ENCODE measurements around the gene ITGA11.

Gene ITGA11

GRCh38 chr15:68431792-68432401, at the start of gene ITGA11:
Gene ITGA11, minus strand, starts transcription at chr15:68432163. Its CDS starts 97 bp downstream, at chr15:68432066.
- DNase-seq (ENCODE audit: low read depth in 2 of 2), result no peak

GRCh38 chr15:68481321-68481720, 49.4 kb upstream of the ITGA11 start:
- DNase-seq (ENCODE audit: low read depth in 2 of 2), result no peak

GRCh38 chr15:68480296-68480695, 48.3 kb upstream of the ITGA11 start:
- no peak for DNase-seq (ENCODE audit: low read depth in 2 of 2)

GRCh38 chr15:68479870-68480269, 47.9 kb upstream of the ITGA11 start:
- no peak for DNase-seq (ENCODE audit: low read depth in 2 of 2)

DNA sequence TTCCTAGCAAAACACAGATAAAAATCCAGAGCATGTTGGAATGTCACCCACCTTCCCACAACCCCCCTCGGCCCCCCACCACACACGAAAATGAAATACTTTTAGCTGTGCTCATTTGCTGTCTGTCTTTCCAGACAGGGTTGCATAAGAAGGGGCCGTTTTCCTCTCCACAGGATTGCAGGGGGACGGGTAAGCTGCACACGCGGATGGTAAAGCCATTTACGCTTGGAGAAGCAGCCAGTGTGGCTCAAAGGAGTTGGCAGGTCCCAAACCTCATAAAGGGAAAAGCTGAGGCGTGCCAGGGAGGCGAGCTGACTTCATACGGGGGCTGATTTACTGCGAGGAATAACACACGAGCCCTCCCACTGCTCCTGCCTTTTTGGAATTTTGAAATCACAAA, 47.4 kb upstream of the ITGA11 start:
- DNase-seq (ENCODE audit: low read depth in 2 of 2), result no peak

DNA sequence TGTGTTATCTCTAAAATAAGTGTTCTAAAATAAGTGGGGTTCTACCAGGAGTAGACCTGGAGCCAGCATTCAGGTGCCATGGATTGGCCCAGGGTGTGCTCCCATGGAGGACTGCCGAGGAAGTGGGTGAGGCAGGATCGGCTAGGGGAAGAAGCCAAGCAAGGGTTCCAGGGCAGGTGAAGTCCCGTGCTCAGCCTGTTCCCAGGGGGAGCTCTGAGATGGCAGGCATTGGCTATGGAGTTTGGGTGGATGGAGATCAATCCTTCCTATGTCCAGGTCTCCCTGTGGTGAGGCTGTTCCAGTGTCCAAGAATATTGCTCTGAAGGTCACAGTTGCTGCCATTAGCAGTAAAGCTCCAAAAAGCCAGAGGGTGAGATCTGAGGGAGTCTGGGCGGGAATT, 46.9 kb upstream of the ITGA11 start:
- no peak for DNase-seq (ENCODE audit: low read depth in 2 of 2)

- no peak for DNase-seq (ENCODE audit: low read depth in 2 of 2)
These were observed 43.5 kb upstream of the ITGA11 start for GRCh38 chr15:68475449-68475848.

GRCh38 chr15:68471541-68471940, 39.6 kb upstream of the ITGA11 start:
- no peak for DNase-seq (ENCODE audit: low read depth in 2 of 2)

GRCh38 chr15:68470976-68471375, 39.0 kb upstream of the ITGA11 start:
- no peak for DNase-seq (ENCODE audit: low read depth in 2 of 2)

DNA sequence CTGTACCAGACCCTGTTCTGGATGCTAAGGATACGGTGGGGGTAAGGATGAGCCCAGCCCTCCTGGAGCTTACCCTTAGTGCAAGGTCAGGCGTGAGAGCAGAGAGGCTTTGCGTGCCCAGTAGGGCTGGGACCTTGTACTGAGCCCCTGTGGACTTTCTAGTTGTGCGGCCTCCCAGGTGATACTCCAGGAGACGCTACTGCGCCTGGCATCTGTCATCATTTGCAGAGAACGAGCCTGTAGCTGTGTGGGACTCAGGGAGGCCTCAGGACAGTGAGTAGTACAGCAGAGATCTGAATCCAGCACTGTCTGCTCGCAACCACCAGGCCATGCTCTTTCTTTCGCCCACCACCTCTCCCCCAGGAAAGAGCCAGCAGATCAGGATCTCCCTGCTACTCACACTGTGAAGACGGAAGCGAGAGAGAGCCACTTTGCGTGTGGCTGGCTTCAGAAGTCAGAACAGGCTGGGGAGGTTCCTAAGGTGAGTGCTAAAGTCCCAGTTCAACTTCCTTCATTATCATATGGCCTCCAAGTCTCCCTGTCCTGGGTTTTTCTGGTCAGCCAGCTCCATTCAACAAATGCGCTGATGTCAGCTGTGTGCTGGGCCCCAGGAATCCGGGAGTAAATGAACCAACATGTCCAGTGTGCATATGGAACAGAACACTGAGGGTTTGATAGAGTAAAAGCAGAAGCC, 38.2 kb upstream of the ITGA11 start:
- no peak for DNase-seq (ENCODE audit: low read depth in 2 of 2)

- no peak for DNase-seq (ENCODE audit: low read depth in 2 of 2)
These were observed 37.4 kb upstream of the ITGA11 start for GRCh38 chr15:68469162-68470048.

GRCh38 chr15:68466876-68467275, 34.9 kb upstream of the ITGA11 start:
- DNase-seq (ENCODE audit: low read depth in 2 of 2), result no peak

DNA sequence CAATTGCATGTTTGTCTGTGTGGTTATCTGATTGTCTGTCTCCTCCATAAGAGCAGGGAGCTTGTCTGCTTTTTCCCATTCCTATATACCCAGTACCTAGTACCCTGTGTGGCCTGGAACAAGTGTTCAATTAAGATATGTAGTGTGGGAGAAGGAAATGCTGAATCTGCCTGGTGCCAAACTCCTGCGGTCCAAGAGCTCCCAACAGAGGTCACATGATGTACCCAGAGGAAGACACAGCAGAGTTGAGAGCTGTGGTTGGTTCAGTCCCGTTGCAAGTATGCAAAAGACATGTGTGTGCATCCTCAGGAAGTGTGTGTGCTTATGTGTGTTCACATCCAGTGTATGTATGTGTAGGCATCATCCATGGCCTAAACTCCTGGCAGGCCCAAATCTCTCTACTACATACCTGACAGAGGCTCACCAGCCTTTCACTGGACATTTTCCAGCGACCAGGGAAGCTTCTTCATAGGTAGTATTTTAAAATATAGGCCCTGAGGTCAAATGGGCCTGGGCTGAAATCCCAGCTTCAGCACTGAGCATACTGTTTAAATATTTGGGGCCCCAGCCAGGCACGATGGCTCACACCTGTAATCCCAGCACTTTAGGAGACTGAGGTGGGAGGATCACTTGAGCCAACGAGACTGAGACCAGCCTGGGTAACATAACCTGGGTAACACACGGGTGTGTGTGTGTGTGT, 34.0 kb upstream of the ITGA11 start:
- no peak for DNase-seq (ENCODE audit: low read depth in 2 of 2)

- no peak for DNase-seq (ENCODE audit: low read depth in 2 of 2)
These were observed 32.6 kb upstream of the ITGA11 start for GRCh38 chr15:68464448-68465090.

DNA sequence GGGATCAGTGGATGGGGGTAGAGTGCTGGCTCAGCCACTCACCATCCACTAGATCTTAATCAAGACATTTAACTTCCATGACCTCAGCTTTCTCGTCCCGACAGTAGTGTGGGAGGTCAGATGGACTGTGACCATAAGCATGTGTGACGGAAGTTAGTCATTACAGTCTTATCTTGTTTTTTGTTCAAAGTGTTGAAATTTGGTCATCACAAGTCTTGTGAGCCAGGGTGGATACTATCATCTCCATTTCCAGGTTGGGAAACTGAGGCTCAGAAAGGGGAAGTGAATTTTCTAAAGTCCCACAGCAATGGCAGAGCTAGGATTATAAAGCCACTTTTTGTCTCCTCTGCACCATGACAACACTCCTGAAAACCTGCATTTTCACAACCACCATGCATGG, 32.0 kb upstream of the ITGA11 start:
- no peak for DNase-seq (ENCODE audit: low read depth in 2 of 2)

DNA sequence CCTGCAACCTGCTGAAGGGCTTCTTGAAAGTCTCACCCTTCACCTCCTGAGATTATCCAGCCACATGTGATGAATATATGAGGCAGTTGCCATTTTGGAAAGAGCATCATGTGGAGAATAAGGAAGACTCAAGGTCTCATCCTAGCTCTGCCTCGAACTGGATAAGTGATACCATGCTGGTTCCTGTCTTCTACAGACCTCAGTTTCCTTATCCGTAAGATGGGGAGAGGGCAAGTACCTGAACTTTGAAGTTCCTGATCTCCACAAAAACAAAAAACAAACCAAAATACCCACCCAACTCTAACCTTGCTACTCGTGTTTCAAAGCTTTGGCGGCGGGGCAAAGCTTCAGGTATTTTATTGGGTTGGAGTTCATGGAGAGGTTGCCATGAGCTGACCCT, 31.5 kb upstream of the ITGA11 start:
- no peak for DNase-seq (ENCODE audit: low read depth in 2 of 2)

GRCh38 chr15:68460166-68460565, 28.2 kb upstream of the ITGA11 start:
- no peak for DNase-seq (ENCODE audit: low read depth in 2 of 2)

DNA sequence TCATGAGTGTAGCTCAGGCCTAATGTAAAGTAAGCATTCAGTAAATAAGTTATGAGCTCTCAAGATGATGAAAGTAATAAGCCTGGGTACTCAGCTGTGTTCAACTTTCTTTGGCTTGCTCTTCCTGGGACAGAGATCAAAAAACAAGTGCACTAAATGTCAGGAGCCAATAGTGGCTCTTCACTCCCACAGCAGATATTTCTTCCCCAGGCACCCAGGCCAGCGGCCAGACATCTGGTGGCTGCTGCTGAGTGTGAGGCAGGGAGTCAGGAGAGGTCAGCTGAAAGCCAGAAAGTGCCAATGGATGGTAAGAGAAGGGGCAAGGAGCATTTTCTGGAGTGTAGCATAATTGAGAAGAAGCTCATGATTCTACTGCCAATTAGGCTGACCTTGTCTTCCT, 18.2 kb upstream of the ITGA11 start:
- no peak for DNase-seq (ENCODE audit: low read depth in 2 of 2)

DNA sequence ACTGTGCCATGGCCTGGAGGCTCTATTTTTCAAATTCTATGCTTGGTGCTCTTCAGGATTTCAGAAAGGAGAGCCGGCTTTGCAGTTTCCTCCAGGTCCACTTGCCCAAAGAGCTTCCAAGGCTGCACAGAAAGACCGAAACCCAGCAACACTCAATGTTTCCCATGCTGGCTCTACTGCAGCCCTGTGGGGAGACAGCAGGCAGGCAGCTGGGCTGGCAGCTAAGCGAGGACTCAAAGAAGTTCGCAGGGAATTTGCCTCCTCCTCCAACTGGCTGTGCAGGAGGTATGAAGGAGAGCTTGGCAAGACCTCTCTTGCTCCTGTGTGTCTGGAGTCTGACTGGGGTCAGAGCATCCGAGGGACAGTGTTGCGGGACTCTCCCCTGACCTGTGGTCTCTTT, 17.4 kb upstream of the ITGA11 start:
- no peak for DNase-seq (ENCODE audit: low read depth in 2 of 2)

GRCh38 chr15:68447976-68448755, 16.2 kb upstream of the ITGA11 start:
- DNase-seq (ENCODE audit: low read depth in 2 of 2), result no peak

- DNase-seq (ENCODE audit: low read depth in 2 of 2), result no peak
These were observed 15.2 kb upstream of the ITGA11 start for GRCh38 chr15:68447209-68447608.
